Measurements from ENCODE around the gene EXOSC10.

The EXOSC10 gene

DNA sequence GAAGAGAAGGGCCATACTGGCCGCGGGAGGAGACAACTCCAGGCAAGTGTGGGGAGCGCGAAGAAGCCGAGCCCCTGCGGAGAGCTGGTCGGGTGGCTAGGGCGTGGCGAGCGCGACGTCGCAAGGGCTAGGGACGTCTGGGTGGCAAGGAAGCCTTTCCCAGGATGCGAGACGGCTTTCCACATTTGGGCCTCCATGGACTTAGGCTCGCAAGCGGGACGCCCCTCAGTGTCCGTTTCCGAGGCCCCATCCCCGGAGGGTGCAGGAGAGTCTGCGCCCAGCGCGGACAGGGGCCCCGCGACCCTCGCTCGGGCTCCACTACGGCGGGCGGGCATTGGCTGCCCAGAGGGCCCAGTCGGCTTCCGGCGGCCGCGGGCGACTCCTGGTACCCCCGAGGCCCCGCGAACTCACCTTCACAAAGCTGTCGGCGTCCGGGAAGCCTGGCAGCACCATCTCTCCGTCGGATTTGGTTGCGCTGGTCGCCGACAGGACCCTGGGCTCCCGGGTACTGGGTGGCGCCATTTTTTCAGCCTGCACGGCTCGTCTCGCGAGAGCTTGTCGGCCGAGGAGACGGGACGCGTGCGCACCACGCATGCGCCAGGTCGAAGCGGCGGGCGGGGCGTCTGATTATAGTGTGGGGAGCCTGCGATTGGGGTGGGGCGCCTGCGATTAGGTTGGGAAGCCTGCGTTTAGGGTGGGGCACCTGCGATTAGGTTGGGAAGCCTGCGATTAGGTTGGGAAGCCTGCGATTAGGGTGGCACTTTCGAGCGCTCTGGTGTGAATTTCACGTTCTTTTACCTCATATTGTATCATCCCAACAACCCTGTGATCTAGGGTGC, at the start of gene EXOSC10:
Gene EXOSC10 (minus strand): TSS at position 560 of the 839 bp plus-strand sequence. CDS start 38 bp downstream, at position 522.
- H3K4me3 ChIP-seq (ENCODE audit: low read length): peak within 1 kb of the TSS; percentile 92
- TF ChIP-seq, protein P1, sequence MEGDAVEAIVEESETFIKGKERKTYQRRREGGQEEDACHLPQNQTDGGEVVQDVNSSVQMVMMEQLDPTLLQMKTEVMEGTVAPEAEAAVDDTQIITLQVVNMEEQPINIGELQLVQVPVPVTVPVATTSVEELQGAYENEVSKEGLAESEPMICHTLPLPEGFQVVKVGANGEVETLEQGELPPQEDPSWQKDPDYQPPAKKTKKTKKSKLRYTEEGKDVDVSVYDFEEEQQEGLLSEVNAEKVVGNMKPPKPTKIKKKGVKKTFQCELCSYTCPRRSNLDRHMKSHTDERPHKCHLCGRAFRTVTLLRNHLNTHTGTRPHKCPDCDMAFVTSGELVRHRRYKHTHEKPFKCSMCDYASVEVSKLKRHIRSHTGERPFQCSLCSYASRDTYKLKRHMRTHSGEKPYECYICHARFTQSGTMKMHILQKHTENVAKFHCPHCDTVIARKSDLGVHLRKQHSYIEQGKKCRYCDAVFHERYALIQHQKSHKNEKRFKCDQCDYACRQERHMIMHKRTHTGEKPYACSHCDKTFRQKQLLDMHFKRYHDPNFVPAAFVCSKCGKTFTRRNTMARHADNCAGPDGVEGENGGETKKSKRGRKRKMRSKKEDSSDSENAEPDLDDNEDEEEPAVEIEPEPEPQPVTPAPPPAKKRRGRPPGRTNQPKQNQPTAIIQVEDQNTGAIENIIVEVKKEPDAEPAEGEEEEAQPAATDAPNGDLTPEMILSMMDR (conservative IDR thresholded peaks at IDR 0.05; ENCODE audit: low read length): no peak
- DNase-seq (ENCODE audit: low read depth): peak; percentile 83

DNA sequence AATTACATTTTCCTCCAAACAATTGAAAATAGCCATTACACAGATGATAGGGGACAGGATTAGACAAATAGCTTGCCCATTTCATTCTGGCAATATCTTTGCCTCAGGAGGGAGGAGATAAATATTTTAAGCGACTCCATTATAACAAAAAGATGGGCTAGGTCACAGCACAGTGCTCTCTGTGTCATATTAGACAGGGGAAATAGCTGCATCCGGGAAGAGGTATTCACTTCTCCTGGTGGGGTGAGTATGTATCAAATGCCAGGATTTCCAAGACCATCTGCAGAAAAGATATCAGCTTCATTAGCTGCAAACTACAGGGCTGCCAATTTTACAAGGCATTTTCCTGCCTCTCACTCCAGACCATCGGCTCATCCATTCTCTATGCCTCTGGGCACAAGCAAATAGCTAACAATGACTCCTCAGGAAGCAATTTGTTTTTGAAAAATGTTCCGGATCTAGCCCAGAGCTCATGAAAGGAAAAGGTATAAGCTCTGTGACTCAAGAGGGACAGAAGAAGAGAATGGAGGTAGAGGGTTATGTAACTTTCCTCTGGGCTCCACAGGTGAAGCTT, 47.6 kb upstream of the EXOSC10 start:
- H3K4me3 ChIP-seq (ENCODE audit: low read length): no peak overlapping the region
- DNase-seq (ENCODE audit: low read depth): no peak

DNA sequence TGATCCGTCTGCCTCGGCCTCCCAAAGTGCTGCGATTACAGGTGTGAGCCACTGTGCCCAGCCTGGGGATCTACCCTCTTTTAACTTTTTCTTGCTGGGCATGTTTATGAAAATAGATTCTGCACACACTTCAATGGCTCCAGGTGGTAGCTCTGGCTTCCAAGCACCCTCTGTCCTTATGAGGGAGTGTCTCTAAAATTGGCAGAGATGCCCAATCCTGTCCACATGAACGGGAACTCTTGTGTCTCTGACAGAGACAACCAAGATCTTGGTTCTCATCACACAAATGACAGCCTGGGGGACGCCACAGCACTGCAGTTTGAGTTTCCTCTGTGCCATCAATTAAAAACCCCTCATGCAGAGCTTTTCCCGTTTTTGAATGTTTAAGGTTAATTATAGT, 46.1 kb upstream of the EXOSC10 start:
- H3K4me3 ChIP-seq (ENCODE audit: low read length): no peak overlapping the region
- TF ChIP-seq, protein P1 (conservative IDR thresholded peaks at IDR 0.05; ENCODE audit: low read length): no peak
- DNase-seq (ENCODE audit: low read depth): no peak

More for the DNA sequence above, 47.6 kb upstream of the EXOSC10 start:
- TF ChIP-seq, protein P1 (conservative IDR thresholded peaks at IDR 0.05; ENCODE audit: low read length): no peak

DNA sequence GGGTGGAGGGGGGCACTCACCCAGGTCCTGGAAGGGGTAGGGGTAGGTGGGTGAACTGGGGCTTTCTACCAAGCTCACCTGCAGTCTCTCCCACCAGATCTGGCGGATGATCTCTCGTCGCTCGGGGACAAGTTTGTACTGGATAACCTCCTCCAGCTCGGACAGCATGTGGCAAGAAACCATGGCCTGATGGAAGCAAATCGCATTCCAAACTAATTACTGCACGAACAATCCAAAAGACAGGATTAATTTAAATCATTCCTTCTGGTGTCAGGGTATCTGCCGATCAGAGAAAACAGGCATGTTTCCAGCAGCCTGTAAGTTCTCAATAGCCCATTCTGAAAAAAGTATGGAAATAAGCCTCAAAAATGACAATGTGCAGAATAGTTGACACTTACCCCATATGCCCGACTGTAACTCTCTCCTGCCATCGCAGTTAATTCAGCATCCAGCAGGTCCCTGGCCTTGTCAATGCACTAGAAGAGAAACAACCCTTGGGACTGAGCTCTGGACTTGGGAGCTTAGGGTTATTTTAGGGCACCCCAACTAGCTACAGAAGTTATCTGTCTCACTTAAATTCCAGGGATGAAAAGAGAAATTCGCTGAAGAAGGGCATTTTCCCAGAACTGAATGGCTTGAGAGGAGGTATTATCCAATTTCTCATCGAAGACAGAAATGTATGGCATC, 45.0 kb upstream of the EXOSC10 start:
- H3K4me3 ChIP-seq (ENCODE audit: low read length): no peak overlapping the region
- no peak for DNase-seq (ENCODE audit: low read depth)
- TF ChIP-seq, protein P1 (conservative IDR thresholded peaks at IDR 0.05; ENCODE audit: low read length): no peak

DNA sequence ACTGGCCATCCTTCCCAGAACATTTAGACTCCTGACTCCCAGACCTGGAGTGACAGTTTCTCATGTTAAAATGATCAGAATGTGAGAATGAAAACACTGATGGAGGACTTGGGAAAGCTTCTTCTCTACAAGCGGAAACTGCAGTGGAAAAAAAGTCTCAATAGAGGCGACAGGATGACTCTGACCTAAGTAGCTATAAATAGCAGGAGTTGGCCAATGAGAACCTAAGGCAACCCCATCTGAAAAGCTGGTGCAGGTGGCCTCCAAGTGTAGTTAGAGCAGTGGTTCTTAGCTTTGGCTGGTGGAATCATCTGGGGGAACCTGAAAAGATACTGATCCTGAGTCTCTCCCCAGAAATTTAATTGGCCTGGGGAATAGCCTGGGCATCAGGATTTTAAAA, 44.2 kb upstream of the EXOSC10 start:
- TF ChIP-seq, protein P1 (conservative IDR thresholded peaks at IDR 0.05; ENCODE audit: low read length): no peak
- DNase-seq (ENCODE audit: low read depth): no peak

DNA sequence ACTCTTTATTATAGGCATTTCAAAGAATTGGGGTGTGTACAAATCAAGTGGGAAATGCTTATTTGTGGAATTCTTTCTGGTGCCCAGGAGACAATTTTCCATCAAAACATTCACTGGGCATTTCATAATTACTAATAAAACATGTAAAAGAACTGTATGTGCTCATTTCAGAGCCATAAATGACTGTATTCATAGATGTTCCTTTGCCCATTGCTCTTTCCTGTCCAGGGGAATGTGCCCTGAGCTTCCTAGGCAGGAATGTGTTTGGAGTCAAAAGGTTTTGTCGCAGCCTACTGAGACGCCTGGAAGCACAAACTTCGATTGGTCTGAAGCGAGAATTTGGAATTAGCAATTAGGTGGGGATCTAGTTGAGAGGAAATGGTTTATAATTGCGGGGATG, 43.7 kb upstream of the EXOSC10 start:
- H3K4me3 ChIP-seq (ENCODE audit: low read length): no peak overlapping the region
- DNase-seq (ENCODE audit: low read depth): no peak
- TF ChIP-seq, protein P1 (conservative IDR thresholded peaks at IDR 0.05; ENCODE audit: low read length): no peak

More for the DNA sequence above, 44.2 kb upstream of the EXOSC10 start:
- H3K4me3 ChIP-seq (ENCODE audit: low read length): no peak overlapping the region
